NT2/D1 (cell line): ENCODE data around the gene DCAF11.

ENCODE experiments used
- DNase-seq: peaks from one replicate; pipeline ENCODE4 v3.0.0-alpha.2; 2011; ENCODE audit warnings: low read depth, low spot score
- H3K27me3 ChIP-seq: 2 replicates; pipeline ENCODE4 v1.6.0; 2011; ENCODE audit warnings: mild to moderate bottlenecking; ENCODE audit not compliant: insufficient read length, insufficient read depth
- H3K36me3 ChIP-seq: 2 replicates; pipeline ENCODE4 v1.6.1; 2011; ENCODE audit warnings: mild to moderate bottlenecking, low read length, mixed read lengths; ENCODE audit not compliant: insufficient read depth, insufficient read length
- H3K4me1 ChIP-seq: 2 replicates; pipeline ENCODE4 v1.5.1; 2011; ENCODE audit not compliant: insufficient read depth, insufficient read length
- H3K4me3 ChIP-seq: 2 replicates; pipeline ENCODE4 v1.5.1; 2011; ENCODE audit warnings: low read depth; ENCODE audit not compliant: insufficient read length
- H3K9ac ChIP-seq: 2 replicates; pipeline ENCODE4 v1.6.0; 2011; ENCODE audit warnings: low read depth; ENCODE audit not compliant: insufficient read length
- H3K9me3 ChIP-seq: 2 replicates; pipeline ENCODE4 v1.5.1; 2011; ENCODE audit warnings: mild to moderate bottlenecking, low read length; ENCODE audit not compliant: insufficient read depth
- SUZ12 ChIP-seq: IDR thresholded peaks from 2 replicates; pipeline ENCODE4 v1.6.1; 2011; ENCODE audit not compliant: insufficient read length, insufficient read depth; ENCODE audit errors: extremely low read depth
- YY1 ChIP-seq: IDR thresholded peaks from 2 replicates; pipeline ENCODE4 v1.6.1; 2011; ENCODE audit not compliant: insufficient read length, insufficient read depth
- ZNF274 ChIP-seq: IDR thresholded peaks from 2 replicates; pipeline ENCODE4 v1.6.1; 2011; ENCODE audit warnings: mild to moderate bottlenecking, low read depth, low read length

DCAF11 gene

GRCh38 chr14:24141097-24141880 lies 26.7 kb downstream of the DCAF11 start, which contains the start of gene EMC9:
Gene EMC9, minus strand, starts transcription at chr14:24141591. Its CDS starts 287 bp downstream, at chr14:24141304.
- DNase-seq: peak; percentile 96
- no peak for TF ChIP-seq ZNF274
- H3K27me3 ChIP-seq: no peaks in the 10 kb centered on the region
- H3K9ac ChIP-seq: peak within 1 kb of the TSS; percentile 97
- no peaks in the 10 kb centered on the region for H3K9me3 ChIP-seq
- peak within 1 kb of the TSS; percentile 82 for H3K4me3 ChIP-seq
- H3K36me3 ChIP-seq: peaks cover 49% of the 10 kb centered on the region
- no peaks in the 10 kb centered on the region for H3K4me1 ChIP-seq

- no peak for DNase-seq
- Histone ChIP-seq H3K36me3 (peaks cover 35% of the 10 kb centered on the region), H3K4me3 (no peak overlapping the region)
Observed at GRCh38 chr14:24143511-24143910, 28.9 kb downstream of the DCAF11 start.

GRCh38 chr14:24144451-24144850 lies 29.9 kb downstream of the DCAF11 start:
- Histone ChIP-seq H3K4me3 (no peak overlapping the region), H3K27me3 (no peaks in the 10 kb centered on the region), H3K4me1 (no peaks in the 10 kb centered on the region), H3K9ac (no peak overlapping the region), H3K36me3 (peaks cover 31% of the 10 kb centered on the region), H3K9me3 (no peaks in the 10 kb centered on the region)
- TF ChIP-seq ZNF274 (no peak), SUZ12 (no peak), YY1 (no peak)
- no peak for DNase-seq

More at GRCh38 chr14:24143511-24143910, 28.9 kb downstream of the DCAF11 start:
- H3K27me3 ChIP-seq: no peaks in the 10 kb centered on the region
- H3K4me1 ChIP-seq: no peaks in the 10 kb centered on the region
- H3K9me3 ChIP-seq: no peaks in the 10 kb centered on the region
- no peak for TF ChIP-seq ZNF274
- H3K9ac ChIP-seq: no peak overlapping the region

- H3K36me3 ChIP-seq: peaks cover 36% of the 10 kb centered on the region
- peak overlapping the region; percentile 6 for H3K4me3 ChIP-seq
- H3K9me3 ChIP-seq: no peaks in the 10 kb centered on the region
- no peaks in the 10 kb centered on the region for H3K4me1 ChIP-seq
- no peak for DNase-seq
- H3K9ac ChIP-seq: peak overlapping the region; percentile 85
- TF ChIP-seq SUZ12 (no peak), ZNF274 (no peak)
- no peaks in the 10 kb centered on the region for H3K27me3 ChIP-seq
Observed at GRCh38 chr14:24145219-24145618, 30.6 kb downstream of the DCAF11 start.

- Histone ChIP-seq H3K27me3 (no peaks in the 10 kb centered on the region), H3K4me3 (peak overlapping the region; percentile 65), H3K9ac (peak overlapping the region; percentile 85), H3K36me3 (peaks cover 42% of the 10 kb centered on the region), H3K9me3 (no peaks in the 10 kb centered on the region), H3K4me1 (no peaks in the 10 kb centered on the region)
- no peak for DNase-seq
- no peak for TF ChIP-seq SUZ12
- TF ChIP-seq YY1: no peak
- no peak for TF ChIP-seq ZNF274
Observed at GRCh38 chr14:24145690-24146452, 31.3 kb downstream of the DCAF11 start.

- Histone ChIP-seq H3K9ac (peak within 1 kb of the TSS; percentile 94), H3K27me3 (no peaks in the 10 kb centered on the region), H3K4me3 (peak within 1 kb of the TSS; percentile 90), H3K9me3 (no peaks in the 10 kb centered on the region), H3K36me3 (peaks cover 49% of the 10 kb centered on the region), H3K4me1 (no peaks in the 10 kb centered on the region)
- DNase-seq: peak; percentile 91
- TF ChIP-seq ZNF274 (no peak), SUZ12 (no peak), YY1 (no peak)
Observed at GRCh38 chr14:24146453-24146977, 31.9 kb downstream of the DCAF11 start, which contains the start of gene PSME2. Gene PSME2, minus strand, starts transcription at chr14:24146610. Its CDS starts 29 bp downstream, at chr14:24146581.

- Histone ChIP-seq H3K4me3 (peak within 1 kb of the TSS; percentile 90), H3K36me3 (peaks cover 55% of the 10 kb centered on the region), H3K27me3 (no peaks in the 10 kb centered on the region), H3K4me1 (no peaks in the 10 kb centered on the region), H3K9ac (peak within 1 kb of the TSS; percentile 94), H3K9me3 (no peaks in the 10 kb centered on the region)
- TF ChIP-seq YY1 (no peak), ZNF274 (no peak), SUZ12 (no peak)
- DNase-seq: peak; percentile 94
Observed at GRCh38 chr14:24146978-24147760, 32.6 kb downstream of the DCAF11 start, which contains the start of gene RNF31. Gene RNF31, plus strand, starts transcription at chr14:24147498. Its CDS starts 201 bp downstream, at chr14:24147699.
